GM23338 (cell line): Measurements from ENCODE around the gene MORC1.
"Not testable (repeated sequence)": the region's sequence is repeated elsewhere in the genome, so short reads cannot be mapped to it uniquely, and the experiment has no call there.

Experiments used
- EZH2 ChIP-seq: fragments of 200-600 bp; sonication (generic); IDR thresholded peaks from one replicate; pipeline ENCODE4 v1.8.0; 2017; ENCODE audit warnings: antibody characterized with exemption, mild to moderate bottlenecking, low read depth; ENCODE audit not compliant: unreplicated experiment
- EZH2phosphoT487 ChIP-seq: fragments of 200-600 bp; sonication (generic); IDR thresholded peaks from one replicate; pipeline ENCODE4 v1.8.1; 2018; ENCODE audit warnings: antibody characterized with exemption; ENCODE audit not compliant: unreplicated experiment
- POLR2AphosphoS5 ChIP-seq: IDR thresholded peaks from 2 replicates; pipeline ENCODE4 v1.6.1; 2016; ENCODE audit warnings: antibody characterized with exemption, low read depth
- TF ChIP-seq, protein P1 (sequence below), 2 experiments: fragments of 200-600 bp in 1 of 2; sonication (generic) in 1 of 2; conservative IDR thresholded peaks; 2 replicates each; pipeline versions ENCODE4 v1.5.1 to v1.6.1; 2016 to 2017; ENCODE audit warnings: antibody characterized with exemption in 2 of 2, low read depth in 2 of 2, mild to moderate bottlenecking in 2 of 2, moderate library complexity in 1 of 2
- TF ChIP-seq, protein P2 (sequence below): IDR thresholded peaks from 2 replicates; pipeline ENCODE4 v1.6.1; 2016; ENCODE audit warnings: antibody characterized with exemption

DNA sequence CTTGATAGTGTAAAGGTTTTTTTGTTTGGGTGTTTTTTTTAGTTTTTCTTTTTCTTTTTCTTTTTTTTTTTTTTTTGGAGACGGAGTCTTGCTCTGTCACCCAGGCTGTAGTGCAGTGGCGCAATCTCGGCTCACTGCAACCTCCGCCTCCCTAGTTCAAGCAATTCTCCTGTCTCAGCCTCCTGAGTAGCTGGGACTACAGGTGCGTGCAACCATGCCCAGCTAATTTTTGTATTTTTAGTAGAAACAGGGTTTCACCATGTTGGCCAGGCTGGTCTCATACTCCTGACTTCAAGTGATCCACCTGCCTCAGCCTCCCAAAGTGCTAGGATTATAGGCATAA, 15.5 kb upstream of the MORC1 start:
- TF ChIP-seq, protein P1, sequence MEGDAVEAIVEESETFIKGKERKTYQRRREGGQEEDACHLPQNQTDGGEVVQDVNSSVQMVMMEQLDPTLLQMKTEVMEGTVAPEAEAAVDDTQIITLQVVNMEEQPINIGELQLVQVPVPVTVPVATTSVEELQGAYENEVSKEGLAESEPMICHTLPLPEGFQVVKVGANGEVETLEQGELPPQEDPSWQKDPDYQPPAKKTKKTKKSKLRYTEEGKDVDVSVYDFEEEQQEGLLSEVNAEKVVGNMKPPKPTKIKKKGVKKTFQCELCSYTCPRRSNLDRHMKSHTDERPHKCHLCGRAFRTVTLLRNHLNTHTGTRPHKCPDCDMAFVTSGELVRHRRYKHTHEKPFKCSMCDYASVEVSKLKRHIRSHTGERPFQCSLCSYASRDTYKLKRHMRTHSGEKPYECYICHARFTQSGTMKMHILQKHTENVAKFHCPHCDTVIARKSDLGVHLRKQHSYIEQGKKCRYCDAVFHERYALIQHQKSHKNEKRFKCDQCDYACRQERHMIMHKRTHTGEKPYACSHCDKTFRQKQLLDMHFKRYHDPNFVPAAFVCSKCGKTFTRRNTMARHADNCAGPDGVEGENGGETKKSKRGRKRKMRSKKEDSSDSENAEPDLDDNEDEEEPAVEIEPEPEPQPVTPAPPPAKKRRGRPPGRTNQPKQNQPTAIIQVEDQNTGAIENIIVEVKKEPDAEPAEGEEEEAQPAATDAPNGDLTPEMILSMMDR (conservative IDR thresholded peaks at IDR 0.05; ENCODE audit: low read depth in 2 of 2): not testable (repeated sequence)
- not testable (repeated sequence) for TF ChIP-seq EZH2, POLR2AphosphoS5, EZH2phosphoT487
- TF ChIP-seq, protein P2, sequence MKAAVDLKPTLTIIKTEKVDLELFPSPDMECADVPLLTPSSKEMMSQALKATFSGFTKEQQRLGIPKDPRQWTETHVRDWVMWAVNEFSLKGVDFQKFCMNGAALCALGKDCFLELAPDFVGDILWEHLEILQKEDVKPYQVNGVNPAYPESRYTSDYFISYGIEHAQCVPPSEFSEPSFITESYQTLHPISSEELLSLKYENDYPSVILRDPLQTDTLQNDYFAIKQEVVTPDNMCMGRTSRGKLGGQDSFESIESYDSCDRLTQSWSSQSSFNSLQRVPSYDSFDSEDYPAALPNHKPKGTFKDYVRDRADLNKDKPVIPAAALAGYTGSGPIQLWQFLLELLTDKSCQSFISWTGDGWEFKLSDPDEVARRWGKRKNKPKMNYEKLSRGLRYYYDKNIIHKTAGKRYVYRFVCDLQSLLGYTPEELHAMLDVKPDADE: not testable (repeated sequence)
